GM21717 (cell line): Measurements from ENCODE around the gene LYPLAL1.
"Not testable (repeated sequence)": the region's sequence is repeated elsewhere in the genome, so short reads cannot be mapped to it uniquely, and the experiment has no call there.

ENCODE experiments used
- ATAC-seq: cut with Tn5 transposase; IDR thresholded peaks from one replicate; pipeline ENCODE4 v1.9.1; 2021; ENCODE audit warnings: mild to moderate bottlenecking, moderate library complexity; ENCODE audit not compliant: unreplicated experiment

LYPLAL1 gene

DNA sequence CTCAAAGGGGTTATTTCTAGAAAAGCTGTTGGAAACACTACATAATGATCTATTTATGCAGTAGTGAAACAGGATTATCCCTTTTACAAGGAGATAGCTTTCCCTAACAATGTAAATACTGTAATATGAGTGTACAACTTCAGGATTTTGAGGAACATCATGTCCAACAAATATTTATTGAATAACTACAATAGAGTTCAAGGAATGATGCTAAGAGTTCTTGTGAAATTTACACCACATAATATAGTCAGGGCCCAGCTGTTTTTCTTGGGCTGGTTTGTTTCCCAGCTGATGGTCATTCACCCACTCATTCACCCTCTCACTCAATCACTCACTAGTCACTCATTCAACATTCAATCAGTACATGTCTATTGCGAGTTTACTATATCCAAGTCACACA is 12.3 kb upstream of the LYPLAL1 start:
- no peak for ATAC-seq

GRCh38 chr1:219163401-219163954 is 10.2 kb upstream of the LYPLAL1 start:
- no peak for ATAC-seq

GRCh38 chr1:219171192-219171935 is 2.3 kb upstream of the LYPLAL1 start:
- no peak for ATAC-seq

DNA sequence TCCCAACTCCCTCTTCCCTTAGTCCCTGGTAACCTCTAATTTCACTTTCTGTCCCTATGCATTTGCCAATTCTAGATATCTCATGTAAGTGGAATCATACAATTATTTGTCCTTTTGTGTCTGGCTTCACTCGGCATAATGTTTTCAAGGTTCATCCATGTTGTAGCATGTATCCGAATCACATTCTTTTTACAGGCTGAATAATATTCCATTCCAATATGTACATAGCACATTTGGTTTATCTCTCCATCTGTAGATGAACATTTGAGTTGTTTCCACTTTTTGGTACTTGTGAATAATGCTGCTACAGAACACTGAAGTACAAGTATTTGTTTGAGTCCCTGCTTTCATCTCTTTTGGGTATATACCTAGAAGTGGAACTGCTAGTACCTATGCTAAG is 857 bp upstream of the LYPLAL1 start:
- no peak for ATAC-seq

DNA sequence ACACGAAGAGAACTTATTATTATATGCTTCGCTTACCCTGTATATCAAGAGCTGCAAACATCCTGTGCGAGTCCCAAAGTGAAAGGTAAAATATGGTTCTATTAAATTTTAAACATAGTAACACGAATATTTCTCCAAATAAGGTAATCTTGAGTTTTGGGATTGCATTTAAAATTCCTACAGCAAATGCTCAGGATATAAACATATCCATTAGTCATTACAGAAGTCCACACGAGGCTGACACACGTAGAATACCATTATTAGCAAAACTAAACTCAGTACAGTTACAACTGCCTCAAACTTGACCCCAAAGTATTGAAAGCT is 282 bp upstream of the LYPLAL1 start:
- peak; percentile 0 for ATAC-seq

GRCh38 chr1:219174460-219175211 is 958 bp downstream of the LYPLAL1 start:
- peak; percentile 29 for ATAC-seq

- ATAC-seq = no peak
Observed at GRCh38 chr1:219175212-219175564, 1.5 kb downstream of the LYPLAL1 start.

GRCh38 chr1:219176168-219176567 is 2.5 kb downstream of the LYPLAL1 start:
- ATAC-seq = no peak

- peak; percentile 28 for ATAC-seq
Observed at GRCh38 chr1:219177363-219177762, 3.7 kb downstream of the LYPLAL1 start.

GRCh38 chr1:219177940-219178339 is 4.3 kb downstream of the LYPLAL1 start:
- no peak for ATAC-seq

- no peak for ATAC-seq
Observed at GRCh38 chr1:219179293-219179692, 5.6 kb downstream of the LYPLAL1 start.

DNA sequence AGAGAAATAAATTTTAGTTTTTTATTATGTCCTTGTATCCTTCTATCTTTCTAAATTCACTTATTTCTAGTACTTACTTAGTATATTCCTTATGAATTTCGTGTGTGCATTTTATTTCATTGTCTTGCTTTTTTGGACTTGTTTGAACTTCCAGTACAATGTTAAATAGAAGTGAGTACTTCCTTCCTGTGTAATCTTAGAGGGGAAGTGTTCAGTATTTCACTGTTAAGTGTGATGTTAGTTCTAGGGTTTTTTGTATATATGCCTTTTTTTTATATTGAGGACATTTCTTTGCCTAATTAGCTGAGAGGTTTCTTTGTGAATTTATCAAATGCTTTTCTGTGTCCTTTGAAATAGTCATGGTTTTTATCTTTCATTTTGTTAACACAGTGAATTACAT is 10.7 kb downstream of the LYPLAL1 start:
- no peak for ATAC-seq

DNA sequence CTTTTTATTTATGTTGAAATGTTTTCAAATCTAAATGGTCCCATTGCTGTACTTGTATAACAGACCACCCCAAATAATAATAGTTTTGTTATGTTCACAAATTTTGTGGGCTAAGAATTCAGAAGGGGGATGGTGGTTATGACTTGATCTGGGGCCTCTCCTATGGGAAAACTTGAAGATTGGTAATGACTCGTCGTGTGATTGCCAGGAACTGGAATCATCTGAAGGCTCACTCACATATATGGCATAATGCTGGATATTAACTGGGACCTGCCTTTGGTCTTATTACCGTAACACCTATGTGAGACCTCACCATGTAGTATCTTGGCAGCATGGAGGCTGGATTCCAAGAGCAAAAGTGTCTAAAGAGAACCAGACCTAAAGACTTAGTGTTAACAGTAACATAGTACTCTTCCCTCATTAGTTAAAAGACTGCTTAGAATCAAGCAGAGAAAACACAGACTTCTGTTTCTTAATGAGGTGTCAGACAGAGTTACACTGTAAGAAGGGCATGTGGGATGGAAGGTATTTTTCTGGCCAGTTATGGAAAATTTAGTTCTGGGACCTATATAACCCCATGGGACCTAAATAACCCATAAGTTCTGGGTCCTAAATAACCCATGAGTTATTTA is 11.9 kb downstream of the LYPLAL1 start:
- ATAC-seq = no peak

- peak; percentile 41 for ATAC-seq
Observed at GRCh38 chr1:219188331-219188803, 14.7 kb downstream of the LYPLAL1 start.

DNA sequence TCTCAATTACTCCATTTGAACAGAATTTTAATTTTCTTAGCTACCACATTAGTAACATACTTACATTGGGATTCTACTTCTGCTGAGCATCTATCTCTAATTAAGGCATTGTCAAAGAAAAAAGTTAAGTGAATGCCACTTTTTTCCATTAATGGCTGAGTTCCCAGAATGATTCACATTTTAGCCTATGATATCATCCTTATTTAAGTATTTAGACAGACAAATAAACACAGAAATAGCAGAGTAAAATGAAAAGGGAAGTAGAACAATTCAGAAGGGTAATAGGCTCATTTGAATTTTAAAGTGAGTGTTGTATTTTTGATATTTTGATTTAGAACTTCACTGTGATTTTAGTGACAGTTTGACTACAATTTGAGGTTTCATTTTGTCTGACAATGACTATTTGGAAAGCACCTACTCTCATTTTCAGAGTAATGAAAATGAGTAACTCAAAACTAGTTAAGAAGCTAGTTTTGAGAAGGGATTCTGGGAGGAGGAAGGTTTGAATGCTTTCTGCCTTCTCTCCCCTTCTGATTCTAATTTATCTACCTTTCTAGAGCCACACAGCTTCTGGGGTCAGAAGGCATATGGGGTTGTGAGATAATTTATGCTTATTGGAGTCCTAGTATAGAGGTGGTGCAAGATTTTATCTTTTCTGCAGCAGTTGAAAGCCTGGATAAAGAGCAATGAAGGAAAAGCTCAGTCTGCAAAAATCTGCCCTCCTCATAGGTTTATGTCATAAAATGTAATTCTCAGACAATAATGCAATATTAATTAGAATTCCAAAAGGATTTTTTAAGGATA is 15.5 kb downstream of the LYPLAL1 start:
- ATAC-seq = peak; percentile 85

GRCh38 chr1:219189952-219190351 is 16.3 kb downstream of the LYPLAL1 start:
- no peak for ATAC-seq

DNA sequence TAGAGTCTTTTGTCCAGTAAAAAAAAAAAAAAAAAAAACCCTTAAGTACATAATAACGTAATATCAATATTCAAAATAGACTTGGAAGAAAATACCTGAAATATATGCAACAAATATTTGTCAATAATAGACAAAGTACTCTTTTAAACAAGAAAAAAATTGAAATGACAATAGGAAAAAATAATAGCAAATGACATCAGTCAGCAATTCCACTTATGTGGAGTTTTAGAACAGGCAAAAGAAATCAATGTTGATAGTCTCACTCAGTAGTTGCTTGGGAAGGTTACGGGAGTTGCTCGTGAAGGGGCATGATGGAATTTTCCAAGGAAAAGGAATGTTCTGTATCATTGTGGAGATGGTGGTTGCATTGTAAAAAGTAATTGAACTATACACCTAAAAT is 16.9 kb downstream of the LYPLAL1 start:
- ATAC-seq = no peak

GRCh38 chr1:219195833-219196232 is 22.2 kb downstream of the LYPLAL1 start:
- not testable (repeated sequence) for ATAC-seq

- ATAC-seq = no peak
Observed at GRCh38 chr1:219201656-219202055, 28.0 kb downstream of the LYPLAL1 start.

DNA sequence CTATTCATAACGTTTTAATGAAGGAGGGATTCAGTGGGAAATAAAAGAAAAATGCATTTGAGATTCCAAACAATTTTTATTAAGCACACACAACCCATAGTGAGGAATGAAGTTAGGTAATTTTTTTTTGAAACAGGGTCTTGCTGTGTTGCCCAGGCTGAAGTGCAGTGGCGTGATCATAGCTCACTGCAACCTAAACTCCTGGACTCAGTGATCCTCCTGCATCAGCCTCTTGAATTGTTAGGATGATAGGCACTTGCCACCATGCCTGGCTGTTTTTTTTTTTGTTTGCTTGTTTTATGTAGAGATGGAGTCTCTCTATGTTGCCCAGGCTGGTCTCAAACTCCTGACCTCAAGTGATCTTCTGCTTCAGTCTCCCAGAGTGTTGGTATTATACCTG is 28.9 kb downstream of the LYPLAL1 start:
- no peak for ATAC-seq

DNA sequence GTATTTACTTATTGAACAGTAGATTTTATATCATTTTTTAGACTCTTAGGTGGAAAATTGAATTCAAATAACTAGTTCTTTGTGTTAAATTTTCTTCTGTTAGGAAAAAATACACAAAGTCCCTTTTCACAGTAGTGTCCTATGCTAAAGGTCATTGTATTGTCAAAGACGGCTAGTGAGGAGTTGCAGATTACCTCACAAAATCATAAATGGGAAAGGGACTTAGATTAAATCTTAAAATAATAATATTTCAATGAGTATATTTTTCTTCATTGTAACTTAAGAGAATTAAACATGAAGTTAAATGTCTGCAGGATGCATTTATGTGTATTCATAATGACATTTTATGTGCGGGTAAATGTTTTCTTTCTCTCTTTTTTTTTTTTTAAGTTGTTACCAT is 32.7 kb downstream of the LYPLAL1 start:
- ATAC-seq = no peak
